Glomerular visceral epithelial cell (primary cell): ENCODE data around the gene FGF21.
"Not testable (repeated sequence)": the region's sequence is repeated elsewhere in the genome, so short reads cannot be mapped to it uniquely, and the experiment has no call there.

Experiments used
- DNase-seq: peaks from one replicate; pipeline ENCODE4 v3.0.0-alpha.2; 2016; ENCODE audit errors: extremely low spot score

The FGF21 gene

GRCh38 chr19:48786422-48786821, 31.1 kb downstream of the FGF21 start:
- DNase-seq: not testable (repeated sequence)

GRCh38 chr19:48787331-48787730, 32.0 kb downstream of the FGF21 start:
- DNase-seq: not testable (repeated sequence)

GRCh38 chr19:48793271-48793670, 37.9 kb downstream of the FGF21 start:
- DNase-seq: no peak

GRCh38 chr19:48794291-48794690, 39.0 kb downstream of the FGF21 start:
- DNase-seq: no peak

- peak; percentile 91 for DNase-seq
Measured at GRCh38 chr19:48795055-48795684, 39.8 kb downstream of the FGF21 start.

- DNase-seq: no peak
Measured at GRCh38 chr19:48795685-48796070, 40.4 kb downstream of the FGF21 start.

- no peak for DNase-seq
Measured at GRCh38 chr19:48796298-48797083, 41.2 kb downstream of the FGF21 start.

- no peak for DNase-seq
Measured at GRCh38 chr19:48797103-48797502, 41.8 kb downstream of the FGF21 start.

- DNase-seq: peak; percentile 76
Measured at GRCh38 chr19:48798937-48799336, 43.6 kb downstream of the FGF21 start.

- no peak for DNase-seq
Measured at GRCh38 chr19:48799358-48800300, 44.3 kb downstream of the FGF21 start.

- no peak for DNase-seq
Measured at GRCh38 chr19:48802623-48803022, 47.3 kb downstream of the FGF21 start.

GRCh38 chr19:48804496-48804895, 49.2 kb downstream of the FGF21 start:
- no peak for DNase-seq

- DNase-seq: no peak
Measured at GRCh38 chr19:48805452-48805851, 50.1 kb downstream of the FGF21 start.

GRCh38 chr19:48806518-48806817, 51.1 kb downstream of the FGF21 start:
- peak; percentile 36 for DNase-seq

GRCh38 chr19:48806818-48807589, 51.7 kb downstream of the FGF21 start:
- DNase-seq: no peak

- no peak for DNase-seq
Measured at GRCh38 chr19:48807590-48808308, 52.4 kb downstream of the FGF21 start.
